KBM-7 (cell line): ENCODE measurements around the gene SCN9A.
A peak's percentile ranks its signal among the peaks of the same experiment; 100 is the strongest.
"Not testable (repeated sequence)": the region's sequence is repeated elsewhere in the genome, so short reads cannot be mapped to it uniquely, and the experiment has no call there.

Experiments
- DNase-seq: peaks from one replicate; pipeline ENCODE4 v3.0.0-alpha.2; 2015
- in situ Hi-C: fragments of 300-500 bp; cut with MboI; formaldehyde crosslinking; loops from 2 replicates; pipeline ENCODE4 v1.14.3; 2020; ENCODE audit warnings: low sequenced_read_pairs, low pct_unique_long_range_greater_than_20kb, mixed read lengths

SCN9A gene

GRCh38 chr2:166375736-166376487 lies at the start of gene SCN9A:
Gene SCN9A, minus strand, starts transcription at chr2:166375944. Its CDS starts 64,188 bp downstream, at chr2:166311756.
- in situ Hi-C loops: no loop called here

GRCh38 chr2:166424841-166425240 lies 49.1 kb upstream of the SCN9A start:
- no peak for DNase-seq
- in situ Hi-C loops: no loop called here

More at GRCh38 chr2:166375736-166376487, at the start of gene SCN9A:
- DNase-seq: peak; percentile 91

- in situ Hi-C loops: no loop called here
- peak; percentile 32 for DNase-seq
Measured at GRCh38 chr2:166419616-166419934, 43.8 kb upstream of the SCN9A start.

- DNase-seq: no peak
- in situ Hi-C loops: no loop called here
Measured at GRCh38 chr2:166418853-166419615, 43.3 kb upstream of the SCN9A start.

- peak; percentile 21 for DNase-seq
- in situ Hi-C loops: no loop called here
Measured at GRCh38 chr2:166417669-166418068, 41.9 kb upstream of the SCN9A start.

- no peak for DNase-seq
- in situ Hi-C loops: no loop called here
Measured at GRCh38 chr2:166413255-166413654, 37.5 kb upstream of the SCN9A start.

- DNase-seq: no peak
- in situ Hi-C loops: no loop called here
Measured at GRCh38 chr2:166411473-166412230, 35.9 kb upstream of the SCN9A start.

GRCh38 chr2:166410828-166411472 lies 35.2 kb upstream of the SCN9A start:
- in situ Hi-C loops: no loop called here
- DNase-seq: no peak

- in situ Hi-C loops: not testable (repeated sequence)
- peak; percentile 29 for DNase-seq
Measured at GRCh38 chr2:166407746-166408145, 32.0 kb upstream of the SCN9A start.

- DNase-seq: no peak
- in situ Hi-C loops: no loop called here
Measured at GRCh38 chr2:166406374-166406773, 30.6 kb upstream of the SCN9A start.

GRCh38 chr2:166405569-166405926 lies 29.8 kb upstream of the SCN9A start:
- in situ Hi-C loops: no loop called here
- no peak for DNase-seq

GRCh38 chr2:166404831-166405568 lies 29.3 kb upstream of the SCN9A start:
- in situ Hi-C loops: no loop called here
- no peak for DNase-seq

GRCh38 chr2:166394245-166394644 lies 18.5 kb upstream of the SCN9A start:
- DNase-seq: no peak
- in situ Hi-C loops: no loop called here

GRCh38 chr2:166393008-166393407 lies 17.3 kb upstream of the SCN9A start:
- no peak for DNase-seq
- in situ Hi-C loops: no loop called here

GRCh38 chr2:166388481-166389070 lies 12.8 kb upstream of the SCN9A start:
- in situ Hi-C loops: no loop called here
- no peak for DNase-seq

- in situ Hi-C loops: no loop called here
- no peak for DNase-seq
Measured at GRCh38 chr2:166385313-166385712, 9.6 kb upstream of the SCN9A start.

GRCh38 chr2:166384774-166385173 lies 9.0 kb upstream of the SCN9A start:
- DNase-seq: peak; percentile 33
- in situ Hi-C loops: no loop called here

GRCh38 chr2:166382448-166382847 lies 6.7 kb upstream of the SCN9A start:
- DNase-seq: no peak
- in situ Hi-C loops: no loop called here

- in situ Hi-C loops: no loop called here
Measured at GRCh38 chr2:166380615-166381014, 4.9 kb upstream of the SCN9A start.

More at GRCh38 chr2:166380615-166381014, 4.9 kb upstream of the SCN9A start:
- DNase-seq: no peak
